Prostate gland (tissue), 2 donors: ENCODE results near the gene EPX.

ENCODE experiments used
- CTCF ChIP-seq, 4 experiments: fragments of 200-600 bp in 2 of 4; fragments of 450-650 bp in 2 of 4; sonication (generic) in 2 of 4; IDR thresholded peaks; 1 replicate in 3 of 4; 2 replicates in 1 of 4; pipeline ENCODE4 v1.5.1; 2016 to 2019; ENCODE audit warnings: antibody characterized with exemption in 4 of 4, mild to moderate bottlenecking in 2 of 4, moderate library complexity in 2 of 4
- POLR2A ChIP-seq: fragments of 450-650 bp; IDR thresholded peaks from one replicate; pipeline ENCODE4 v1.6.1; 2016; ENCODE audit warnings: antibody characterized with exemption, mild to moderate bottlenecking

- TF ChIP-seq CTCF (IDR thresholded peaks at IDR 0.05) (no peak), POLR2A (no peak)
Measured at GRCh38 chr17:58233543-58233942, 41.0 kb downstream of the EPX start.
